Measurements from ENCODE around the gene GRAP2.

The GRAP2 gene

DNA sequence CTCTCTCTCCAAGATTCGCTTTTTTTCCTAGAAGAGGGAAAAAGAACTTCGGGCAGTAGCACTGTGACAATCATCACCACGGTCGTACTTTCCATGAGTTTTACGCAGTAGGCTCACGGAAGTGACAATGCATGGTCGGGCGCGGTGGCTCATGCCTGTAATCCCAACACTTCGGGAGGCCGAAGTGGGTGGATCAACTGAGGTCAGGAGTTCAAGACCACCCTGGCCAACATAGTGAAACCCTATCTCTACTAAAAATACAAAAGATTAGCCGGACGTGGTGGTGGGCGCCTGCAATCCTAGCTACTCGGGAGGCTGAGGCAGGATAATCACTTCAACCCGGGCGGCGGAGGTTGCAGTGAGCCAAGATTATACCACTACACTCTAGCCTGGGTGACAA is 23.4 kb downstream of the GRAP2 start:
- DNase-seq (ENCODE audit: low spot score in 2 of 2), result no peak
- Histone ChIP-seq H3K36me3 (replicated peaks) (no peaks in the 10 kb centered on the region), H3K4me1 (no peaks in the 10 kb centered on the region; the same call in 1 of the 2 replicates), H3K9me3 (no peaks in the 10 kb centered on the region), H3K4me3 (no peak overlapping the region), H3K27me3 (ENCODE audit: low read depth) (no peaks in the 10 kb centered on the region)
- in situ Hi-C loops (cut with MboI; ENCODE audit: low sequenced_read_pairs), result no loop called here

DNA sequence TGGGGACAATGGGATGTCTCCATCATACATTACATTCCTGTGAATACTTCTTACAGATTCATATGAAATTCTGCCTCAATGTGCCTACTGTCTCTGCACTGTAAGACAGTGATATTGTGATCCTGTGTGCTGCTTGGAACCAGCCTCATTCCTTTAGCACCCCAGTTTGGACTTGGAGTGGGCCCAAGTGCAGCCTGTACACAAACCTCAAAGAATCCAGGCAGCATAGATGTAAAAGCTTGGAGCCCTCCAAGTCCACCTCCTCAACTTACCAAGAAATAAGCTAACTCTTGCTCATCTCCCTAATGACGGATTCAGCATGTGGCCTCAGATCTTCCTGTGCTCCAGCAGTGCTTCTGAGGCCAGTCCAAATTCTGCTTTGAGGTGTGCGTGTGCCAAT is 24.4 kb downstream of the GRAP2 start:
- Histone ChIP-seq H3K4me1 (no peaks in the 10 kb centered on the region; the same call in 1 of the 2 replicates), H3K27me3 (ENCODE audit: low read depth) (no peaks in the 10 kb centered on the region), H3K4me3 (no peak overlapping the region), H3K36me3 (replicated peaks) (no peaks in the 10 kb centered on the region), H3K9me3 (no peaks in the 10 kb centered on the region)
- in situ Hi-C loops (cut with MboI; ENCODE audit: low sequenced_read_pairs), result no loop called here
- DNase-seq (ENCODE audit: low spot score in 2 of 2), result no peak

DNA sequence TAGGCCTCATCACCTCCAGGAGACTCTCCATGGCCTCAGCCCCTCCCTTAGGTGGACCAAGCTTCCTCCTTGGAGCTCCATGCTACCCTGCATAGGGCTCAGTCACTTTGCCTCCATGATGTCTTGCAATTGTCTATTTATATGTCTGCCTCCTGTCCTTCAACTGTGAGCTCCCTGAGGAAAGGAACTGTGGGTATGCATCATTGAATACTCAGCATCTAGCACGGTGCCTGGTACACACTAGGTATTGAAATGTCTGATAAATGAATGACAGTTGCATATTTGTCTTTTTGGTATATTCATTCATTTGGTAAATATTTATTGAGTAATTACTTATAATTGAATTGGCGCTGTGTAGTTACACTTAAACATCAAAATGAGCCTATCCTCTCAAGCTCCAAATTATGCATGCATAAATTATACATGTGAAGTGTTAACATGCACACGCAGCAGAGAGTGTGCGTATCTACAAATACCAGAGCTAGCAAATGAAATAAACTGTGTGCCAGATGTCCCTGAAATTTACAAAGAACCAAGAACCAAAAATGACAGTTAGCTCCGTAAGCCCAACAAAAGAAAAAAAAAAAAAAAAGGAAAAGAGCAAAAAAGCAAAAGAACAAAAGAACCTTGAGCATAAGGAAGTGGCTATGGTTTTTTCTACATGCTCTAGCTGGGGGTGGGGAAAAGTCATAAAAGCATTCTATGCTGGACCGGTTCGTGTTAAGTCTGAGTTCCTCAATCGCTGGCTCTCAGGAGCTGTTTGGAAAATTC is 25.2 kb downstream of the GRAP2 start:
- Histone ChIP-seq H3K4me1 (no peaks in the 10 kb centered on the region; the same call in 1 of the 2 replicates), H3K36me3 (replicated peaks) (no peaks in the 10 kb centered on the region), H3K27me3 (ENCODE audit: low read depth) (no peaks in the 10 kb centered on the region), H3K9me3 (no peaks in the 10 kb centered on the region), H3K4me3 (no peak overlapping the region)
- DNase-seq (ENCODE audit: low spot score in 2 of 2), result no peak
- in situ Hi-C loops (cut with MboI; ENCODE audit: low sequenced_read_pairs), result no loop called here

DNA sequence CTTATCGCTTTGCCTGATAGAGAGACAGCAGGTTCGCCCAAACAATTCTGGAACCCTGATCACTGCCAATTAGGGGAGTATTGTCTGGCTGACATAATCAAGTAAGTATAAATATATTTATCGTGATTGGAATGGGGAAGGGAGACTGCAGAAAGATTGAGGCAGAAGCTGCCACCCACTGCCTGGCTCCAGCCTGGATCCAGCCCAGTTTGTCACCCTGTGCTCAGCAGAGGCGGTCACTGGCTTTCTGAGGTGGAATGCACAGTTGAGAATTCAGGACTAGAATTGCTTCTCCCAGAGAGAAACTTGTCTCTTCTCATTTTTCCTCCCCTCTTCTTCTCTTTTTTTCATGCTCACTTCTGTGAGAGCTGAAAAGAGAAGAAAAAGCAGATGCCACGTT is 25.9 kb downstream of the GRAP2 start:
- no peaks in the 10 kb centered on the region for H3K27me3 ChIP-seq (ENCODE audit: low read depth)
- in situ Hi-C loops (cut with MboI; ENCODE audit: low sequenced_read_pairs), result no loop called here
- no peak overlapping the region for H3K4me3 ChIP-seq
- no peaks in the 10 kb centered on the region for H3K9me3 ChIP-seq
- no peaks in the 10 kb centered on the region for H3K36me3 ChIP-seq (replicated peaks)
- no peak for DNase-seq (ENCODE audit: low spot score in 2 of 2)
- H3K4me1 ChIP-seq, result no peaks in the 10 kb centered on the region; the same call in 1 of the 2 replicates

DNA sequence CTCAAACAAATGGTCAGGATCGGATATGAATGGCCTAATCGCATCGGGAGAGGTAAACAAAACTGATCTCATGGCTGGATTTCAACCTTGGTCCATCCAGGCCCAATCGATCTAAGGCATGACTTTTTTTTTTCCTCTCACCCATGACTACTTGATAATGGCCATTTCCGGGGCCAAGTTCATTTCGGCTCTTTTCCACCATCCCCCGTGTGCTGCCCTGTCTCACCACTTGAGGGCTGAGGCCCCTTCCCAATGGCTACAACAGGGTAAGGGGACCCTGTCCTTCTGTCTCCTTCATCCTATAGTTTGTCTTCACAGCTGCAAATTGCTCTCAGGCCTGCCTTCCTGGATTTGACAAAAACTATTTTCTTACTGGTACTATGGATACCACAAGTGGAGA is 26.7 kb downstream of the GRAP2 start:
- no peaks in the 10 kb centered on the region; the same call in 1 of the 2 replicates for H3K4me1 ChIP-seq
- DNase-seq (ENCODE audit: low spot score in 2 of 2), result peak in 1 of 2 experiments; percentile 32
- no peak overlapping the region for H3K4me3 ChIP-seq
- no peaks in the 10 kb centered on the region for H3K9me3 ChIP-seq
- H3K27me3 ChIP-seq (ENCODE audit: low read depth), result no peaks in the 10 kb centered on the region
- in situ Hi-C loops (cut with MboI; ENCODE audit: low sequenced_read_pairs), result no loop called here
- no peaks in the 10 kb centered on the region for H3K36me3 ChIP-seq (replicated peaks)

DNA sequence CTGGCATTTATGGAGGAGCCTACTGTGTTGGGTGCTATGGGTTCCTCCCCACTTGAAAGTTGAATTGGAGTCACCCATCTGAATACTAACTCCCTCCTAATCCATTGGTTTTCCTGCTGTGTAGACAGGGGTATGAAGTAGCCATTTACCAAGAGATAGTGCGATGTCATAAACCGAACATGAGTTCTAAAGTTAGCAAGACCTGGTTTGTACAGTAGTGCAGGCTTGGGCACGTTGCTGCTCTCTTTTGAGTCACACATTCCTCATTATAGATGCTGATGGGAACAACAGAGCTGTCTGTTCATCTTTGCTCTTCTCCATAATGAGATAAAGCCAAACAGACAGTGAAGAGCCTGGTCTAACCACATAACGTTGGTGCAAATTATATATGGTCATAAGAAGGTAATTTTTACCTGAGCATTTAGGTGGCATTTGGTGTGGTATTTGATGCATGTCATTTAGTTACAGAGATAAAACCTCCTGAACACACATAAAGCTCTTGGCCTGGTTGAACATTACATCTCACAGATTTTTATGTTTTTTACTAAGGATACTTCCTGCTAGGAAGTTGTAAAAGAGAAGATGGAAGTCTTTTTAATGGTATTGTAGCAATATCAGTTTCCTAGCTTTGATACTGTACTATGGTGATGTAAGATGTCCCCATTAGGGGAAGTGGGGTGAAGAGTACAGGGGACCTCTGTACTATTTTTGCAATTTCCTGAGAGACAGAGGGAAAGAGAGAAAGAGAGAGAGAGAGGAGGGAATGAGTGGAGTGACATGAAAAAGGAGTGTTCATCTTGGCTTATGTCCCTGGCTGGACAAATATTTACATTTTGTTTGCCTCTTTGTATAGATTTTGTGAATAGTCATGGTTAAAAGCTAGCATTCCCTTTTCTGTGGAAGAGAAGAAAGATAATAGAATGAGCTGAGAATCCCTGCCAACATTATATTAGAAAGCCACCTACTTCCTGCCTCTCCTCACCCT is 27.9 kb downstream of the GRAP2 start:
- no peaks in the 10 kb centered on the region for H3K36me3 ChIP-seq (replicated peaks)
- H3K4me3 ChIP-seq, result no peak overlapping the region
- DNase-seq (ENCODE audit: low spot score in 2 of 2), result no peak
- H3K4me1 ChIP-seq, result no peaks in the 10 kb centered on the region; the same call in 1 of the 2 replicates
- in situ Hi-C loops (cut with MboI; ENCODE audit: low sequenced_read_pairs), result no loop called here
- H3K27me3 ChIP-seq (ENCODE audit: low read depth), result no peaks in the 10 kb centered on the region
- no peaks in the 10 kb centered on the region for H3K9me3 ChIP-seq

DNA sequence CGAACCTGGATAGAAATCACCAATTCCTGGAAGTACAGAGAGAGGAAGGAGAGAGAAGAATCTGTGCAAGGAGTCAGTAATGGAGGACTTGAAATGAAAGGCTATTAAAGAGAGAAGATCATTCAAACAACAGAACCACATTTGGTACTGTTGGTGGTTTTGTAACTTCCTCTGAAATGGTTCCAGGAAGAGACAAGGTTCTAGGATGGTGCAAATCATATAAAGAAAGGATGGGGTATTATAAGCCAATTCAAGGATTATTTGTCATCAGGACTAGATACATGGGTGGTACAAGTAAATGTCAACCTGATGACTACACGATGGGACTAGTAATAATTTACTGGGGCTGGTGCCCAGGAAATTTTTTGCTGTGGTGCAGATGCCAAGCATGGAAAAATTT is 30.4 kb downstream of the GRAP2 start:
- peaks cover 13% of the 10 kb centered on the region for H3K4me1 ChIP-seq
- in situ Hi-C loops (cut with MboI; ENCODE audit: low sequenced_read_pairs), result no loop called here
- no peak overlapping the region for H3K4me3 ChIP-seq
- H3K27me3 ChIP-seq (ENCODE audit: low read depth), result no peaks in the 10 kb centered on the region
- H3K36me3 ChIP-seq (replicated peaks), result no peaks in the 10 kb centered on the region
- no peak for DNase-seq (ENCODE audit: low spot score in 2 of 2)
- no peaks in the 10 kb centered on the region for H3K9me3 ChIP-seq

DNA sequence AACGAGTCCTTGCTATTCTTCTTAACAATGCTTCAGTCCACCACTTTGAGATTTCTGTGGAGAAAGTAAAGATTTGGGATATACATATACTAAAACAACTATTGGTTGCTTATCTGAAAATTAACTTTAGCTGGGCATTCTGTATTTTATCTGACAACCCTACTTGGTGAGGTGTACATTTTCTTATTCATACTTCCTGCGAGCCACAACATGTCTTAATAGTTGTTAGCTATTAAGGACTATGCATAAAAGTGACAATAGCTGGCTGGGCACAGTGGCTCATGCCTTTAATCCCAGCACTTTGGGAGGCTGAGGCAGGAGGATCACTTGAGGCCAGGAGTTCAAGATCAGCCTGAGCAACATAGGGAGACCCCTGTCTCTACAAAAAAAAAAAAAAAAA is 31.3 kb downstream of the GRAP2 start:
- Histone ChIP-seq H3K27me3 (ENCODE audit: low read depth) (no peaks in the 10 kb centered on the region), H3K9me3 (no peaks in the 10 kb centered on the region), H3K4me3 (no peak overlapping the region), H3K4me1 (peaks cover 13% of the 10 kb centered on the region), H3K36me3 (replicated peaks) (no peaks in the 10 kb centered on the region)
- DNase-seq (ENCODE audit: low spot score in 2 of 2), result no peak
- in situ Hi-C loops (cut with MboI; ENCODE audit: low sequenced_read_pairs), result no loop called here

DNA sequence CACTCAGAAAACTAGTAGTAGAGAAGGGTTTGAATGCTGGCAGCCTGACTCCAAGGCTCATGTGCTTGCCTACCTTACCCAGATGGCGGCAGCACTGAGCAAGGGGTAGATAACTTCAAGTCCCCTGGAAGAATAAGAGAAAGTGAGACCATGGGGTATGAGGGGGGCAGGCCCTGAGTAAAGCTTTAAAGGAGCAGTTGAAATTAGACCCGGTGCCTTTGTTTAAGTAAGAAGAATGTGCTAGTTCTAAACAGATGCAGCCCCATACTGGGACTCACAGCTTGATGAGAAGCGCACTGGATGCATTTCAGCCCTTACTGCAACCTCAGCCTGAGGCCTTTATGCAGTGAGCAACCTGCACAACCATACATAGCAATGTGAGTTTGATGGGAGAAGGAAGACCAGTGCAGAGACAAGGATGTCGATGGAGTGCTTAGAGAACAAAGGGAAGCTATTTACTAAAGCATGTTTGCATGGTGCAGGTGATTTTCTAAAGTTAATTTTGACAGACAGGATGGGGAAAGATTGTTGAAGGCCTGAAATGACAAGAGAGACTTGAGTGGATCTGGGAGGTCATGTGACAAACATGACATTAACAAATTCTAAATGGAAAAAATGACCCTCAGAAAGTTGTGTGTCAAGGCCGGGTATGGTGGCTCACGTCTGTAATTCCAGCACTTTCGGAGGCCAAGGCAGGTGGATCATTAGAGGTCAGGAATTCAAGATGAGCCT is 32.2 kb downstream of the GRAP2 start:
- DNase-seq (ENCODE audit: low spot score in 2 of 2), result peak in 1 of 2 experiments; percentile 70
- in situ Hi-C loops (cut with MboI; ENCODE audit: low sequenced_read_pairs), result no loop called here
- H3K4me1 ChIP-seq, result peaks cover 13% of the 10 kb centered on the region
- no peaks in the 10 kb centered on the region for H3K27me3 ChIP-seq (ENCODE audit: low read depth)
- H3K36me3 ChIP-seq (replicated peaks), result no peaks in the 10 kb centered on the region
- H3K4me3 ChIP-seq, result no peak overlapping the region
- no peaks in the 10 kb centered on the region for H3K9me3 ChIP-seq

DNA sequence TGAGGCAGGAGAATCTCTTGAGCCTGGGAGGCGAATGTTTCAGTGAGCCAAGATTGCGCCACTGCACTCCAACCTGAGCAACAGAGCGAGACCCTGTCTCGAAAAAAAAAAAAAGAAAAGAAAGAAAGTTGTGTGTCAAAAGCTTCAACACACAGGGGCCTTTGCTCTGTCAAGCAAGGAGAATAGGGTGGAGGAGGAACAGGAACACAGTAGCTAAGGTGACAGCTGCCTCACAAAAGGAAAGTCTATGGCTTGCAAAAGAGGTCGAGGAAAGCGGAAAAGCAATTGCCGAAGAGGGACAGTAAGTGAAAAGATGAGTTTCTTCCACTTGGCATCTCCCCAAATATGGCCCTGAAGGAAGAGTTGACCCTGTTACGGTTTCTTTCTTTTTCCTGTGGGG is 32.9 kb downstream of the GRAP2 start:
- DNase-seq (ENCODE audit: low spot score in 2 of 2), result no peak
- Histone ChIP-seq H3K36me3 (replicated peaks) (no peaks in the 10 kb centered on the region), H3K27me3 (ENCODE audit: low read depth) (no peaks in the 10 kb centered on the region), H3K4me1 (peaks cover 13% of the 10 kb centered on the region), H3K9me3 (no peaks in the 10 kb centered on the region), H3K4me3 (no peak overlapping the region)
- in situ Hi-C loops (cut with MboI; ENCODE audit: low sequenced_read_pairs), result no loop called here

DNA sequence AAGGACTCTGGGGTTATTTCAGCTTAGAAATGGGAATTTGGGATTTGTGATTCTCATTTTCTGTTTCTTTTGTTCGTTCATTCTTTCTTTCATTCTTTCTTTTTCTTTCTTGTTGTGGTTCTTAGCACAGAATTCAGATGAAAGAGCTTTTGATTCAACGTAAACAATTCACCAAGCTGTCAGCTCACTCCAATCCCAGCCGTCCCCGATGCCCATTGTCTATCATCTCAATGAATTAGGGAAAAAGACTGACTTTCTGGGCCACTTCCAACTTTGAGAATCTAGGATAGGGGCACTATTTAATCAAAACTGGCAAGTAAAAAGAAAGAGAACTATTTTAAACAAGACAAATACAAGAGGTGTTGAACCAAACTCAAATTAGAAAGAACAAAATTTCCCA is 34.2 kb downstream of the GRAP2 start:
- peak; percentile 51 to 59 for DNase-seq (ENCODE audit: low spot score in 2 of 2)
- in situ Hi-C loops (cut with MboI; ENCODE audit: low sequenced_read_pairs), result no loop called here
- Histone ChIP-seq H3K9me3 (no peaks in the 10 kb centered on the region), H3K4me1 (peaks cover 13% of the 10 kb centered on the region), H3K36me3 (replicated peaks) (no peaks in the 10 kb centered on the region), H3K27me3 (ENCODE audit: low read depth) (no peaks in the 10 kb centered on the region), H3K4me3 (no peak overlapping the region)

DNA sequence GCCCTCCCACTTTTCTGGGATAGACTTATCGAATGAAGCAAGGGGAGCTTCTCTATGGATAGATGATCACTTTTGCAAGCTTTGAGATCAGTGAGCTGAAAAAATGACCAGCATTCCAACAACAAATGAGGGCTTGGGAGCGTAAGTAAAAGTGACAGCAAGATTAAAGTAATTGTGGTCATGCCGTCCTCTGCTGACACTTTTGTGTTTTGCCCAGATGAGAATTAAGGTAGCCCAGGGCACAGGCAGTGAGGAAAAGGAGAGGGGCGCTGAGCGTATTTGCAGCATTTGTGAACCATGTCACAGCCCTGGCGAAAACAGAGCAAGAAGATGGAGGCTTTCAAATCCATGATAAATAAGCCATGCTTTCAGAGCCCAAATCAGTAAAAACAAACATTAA is 34.7 kb downstream of the GRAP2 start:
- H3K9me3 ChIP-seq, result no peaks in the 10 kb centered on the region
- H3K4me1 ChIP-seq, result peaks cover 13% of the 10 kb centered on the region
- no peaks in the 10 kb centered on the region for H3K27me3 ChIP-seq (ENCODE audit: low read depth)
- in situ Hi-C loops (cut with MboI; ENCODE audit: low sequenced_read_pairs), result no loop called here
- no peaks in the 10 kb centered on the region for H3K36me3 ChIP-seq (replicated peaks)
- H3K4me3 ChIP-seq, result no peak overlapping the region
- DNase-seq (ENCODE audit: low spot score in 2 of 2), result no peak

DNA sequence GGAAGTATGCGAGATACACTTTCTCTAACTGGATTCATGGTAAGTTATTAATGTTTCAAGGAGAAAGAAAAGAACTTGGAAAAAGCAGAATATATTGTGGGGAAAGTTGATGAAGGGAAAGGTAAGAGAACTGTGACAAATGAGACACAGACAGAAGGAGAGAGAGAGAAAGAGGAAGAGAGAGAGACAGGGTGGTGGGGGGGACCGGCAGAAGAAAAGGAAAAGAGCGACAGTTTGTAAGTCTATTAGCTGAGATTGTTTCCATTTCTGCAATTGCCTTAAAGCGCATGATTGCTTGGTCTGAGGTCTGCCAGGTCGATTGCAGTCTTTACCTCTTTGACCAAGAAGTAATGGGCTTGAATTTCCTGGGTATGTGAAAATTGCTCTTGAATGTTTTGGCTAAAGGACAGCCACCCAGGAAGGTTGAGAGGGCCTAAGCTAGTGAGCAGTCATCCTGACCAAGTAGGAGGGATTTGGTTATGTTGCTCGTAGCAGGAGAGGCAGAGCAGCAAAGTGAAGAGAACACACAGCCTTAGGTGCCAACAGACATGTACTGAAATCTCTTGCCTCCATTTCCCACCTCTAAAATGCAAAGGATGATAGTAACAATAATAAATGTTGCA is 35.8 kb downstream of the GRAP2 start:
- Histone ChIP-seq H3K27me3 (ENCODE audit: low read depth) (no peaks in the 10 kb centered on the region), H3K4me3 (no peak overlapping the region), H3K4me1 (peaks cover 13% of the 10 kb centered on the region), H3K9me3 (no peaks in the 10 kb centered on the region), H3K36me3 (replicated peaks) (no peaks in the 10 kb centered on the region)
- DNase-seq (ENCODE audit: low spot score in 2 of 2), result no peak
- in situ Hi-C loops (cut with MboI; ENCODE audit: low sequenced_read_pairs), result no loop called here
